ENCODE results near the gene C4B.
"Not testable (repeated sequence)": the region's sequence is repeated elsewhere in the genome, so short reads cannot be mapped to it uniquely, and the experiment has no call there.

C4B gene

DNA sequence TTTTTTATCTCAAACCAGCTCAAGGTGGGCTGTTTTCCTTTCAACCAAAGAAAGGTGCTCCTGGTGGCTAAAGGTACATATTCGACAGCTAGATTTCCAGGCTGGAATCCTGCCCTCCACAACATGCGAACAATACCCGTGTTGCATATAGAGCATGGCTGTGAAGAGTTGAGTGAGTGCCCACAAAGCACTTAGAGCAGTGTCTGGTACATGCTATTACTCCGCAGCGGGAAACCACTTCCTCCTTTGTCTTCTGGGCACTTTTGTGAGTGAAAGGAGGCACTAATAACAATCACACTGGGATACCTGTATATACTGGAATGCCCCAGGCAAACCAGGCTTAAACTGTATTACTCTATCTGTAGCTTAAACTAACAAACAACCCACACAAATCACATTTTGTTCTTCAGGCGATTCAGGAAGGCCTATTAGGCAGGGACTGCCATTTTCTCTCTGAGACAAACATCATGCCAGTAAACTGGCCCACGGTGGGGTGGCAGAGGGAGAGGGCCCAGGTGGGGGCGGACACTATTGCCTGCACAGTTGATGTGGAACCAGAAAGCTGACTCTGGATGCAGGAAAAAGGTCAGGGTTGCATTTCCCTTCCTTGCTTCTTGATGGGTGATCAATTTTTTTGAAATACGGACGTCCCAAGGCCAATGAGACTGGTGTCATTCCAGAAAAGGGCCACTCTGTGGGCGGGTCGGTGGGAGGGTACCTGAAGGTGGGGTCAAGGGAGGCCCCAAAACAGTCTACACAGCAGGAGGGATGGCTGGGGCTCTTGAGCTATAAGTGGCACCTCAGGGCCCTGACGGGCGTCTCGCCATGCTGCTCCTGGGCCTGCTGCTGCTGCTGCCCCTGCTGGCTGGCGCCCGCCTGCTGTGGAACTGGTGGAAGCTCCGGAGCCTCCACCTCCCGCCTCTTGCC, 23.3 kb downstream of the C4B start, which contains the start of gene CYP21A2:
Gene CYP21A2, plus strand, starts transcription at position 818 of the 927 bp plus-strand sequence. Its CDS starts 8 bp downstream, at position 826.
- DNase-seq: not testable (repeated sequence)

DNA sequence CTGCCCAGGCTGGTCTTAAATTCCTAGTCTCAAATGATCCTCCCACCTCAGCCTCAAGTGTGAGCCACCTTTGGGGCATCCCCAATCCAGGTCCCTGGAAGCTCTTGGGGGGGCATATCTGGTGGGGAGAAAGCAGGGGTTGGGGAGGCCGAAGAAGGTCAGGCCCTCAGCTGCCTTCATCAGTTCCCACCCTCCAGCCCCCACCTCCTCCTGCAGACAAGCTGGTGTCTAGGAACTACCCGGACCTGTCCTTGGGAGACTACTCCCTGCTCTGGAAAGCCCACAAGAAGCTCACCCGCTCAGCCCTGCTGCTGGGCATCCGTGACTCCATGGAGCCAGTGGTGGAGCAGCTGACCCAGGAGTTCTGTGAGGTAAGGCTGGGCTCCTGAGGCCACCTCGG, 24.3 kb downstream of the C4B start:
- not testable (repeated sequence) for DNase-seq

- DNase-seq: not testable (repeated sequence)
These were observed 25.0 kb downstream of the C4B start for GRCh38 chr6:32039321-32040274.

DNA sequence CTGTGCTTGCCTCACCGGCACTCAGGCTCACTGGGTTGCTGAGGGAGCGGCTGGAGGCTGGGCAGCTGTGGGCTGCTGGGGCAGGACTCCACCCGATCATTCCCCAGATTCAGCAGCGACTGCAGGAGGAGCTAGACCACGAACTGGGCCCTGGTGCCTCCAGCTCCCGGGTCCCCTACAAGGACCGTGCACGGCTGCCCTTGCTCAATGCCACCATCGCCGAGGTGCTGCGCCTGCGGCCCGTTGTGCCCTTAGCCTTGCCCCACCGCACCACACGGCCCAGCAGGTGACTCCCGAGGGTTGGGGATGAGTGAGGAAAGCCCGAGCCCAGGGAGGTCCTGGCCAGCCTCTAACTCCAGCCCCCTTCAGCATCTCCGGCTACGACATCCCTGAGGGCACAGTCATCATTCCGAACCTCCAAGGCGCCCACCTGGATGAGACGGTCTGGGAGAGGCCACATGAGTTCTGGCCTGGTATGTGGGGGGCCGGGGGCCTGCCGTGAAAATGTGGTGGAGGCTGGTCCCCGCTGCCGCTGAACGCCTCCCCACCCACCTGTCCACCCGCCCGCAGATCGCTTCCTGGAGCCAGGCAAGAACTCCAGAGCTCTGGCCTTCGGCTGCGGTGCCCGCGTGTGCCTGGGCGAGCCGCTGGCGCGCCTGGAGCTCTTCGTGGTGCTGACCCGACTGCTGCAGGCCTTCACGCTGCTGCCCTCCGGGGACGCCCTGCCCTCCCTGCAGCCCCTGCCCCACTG, 25.9 kb downstream of the C4B start:
- DNase-seq: not testable (repeated sequence)

GRCh38 chr6:32041050-32041321, 26.4 kb downstream of the C4B start:
- DNase-seq: not testable (repeated sequence)

DNA sequence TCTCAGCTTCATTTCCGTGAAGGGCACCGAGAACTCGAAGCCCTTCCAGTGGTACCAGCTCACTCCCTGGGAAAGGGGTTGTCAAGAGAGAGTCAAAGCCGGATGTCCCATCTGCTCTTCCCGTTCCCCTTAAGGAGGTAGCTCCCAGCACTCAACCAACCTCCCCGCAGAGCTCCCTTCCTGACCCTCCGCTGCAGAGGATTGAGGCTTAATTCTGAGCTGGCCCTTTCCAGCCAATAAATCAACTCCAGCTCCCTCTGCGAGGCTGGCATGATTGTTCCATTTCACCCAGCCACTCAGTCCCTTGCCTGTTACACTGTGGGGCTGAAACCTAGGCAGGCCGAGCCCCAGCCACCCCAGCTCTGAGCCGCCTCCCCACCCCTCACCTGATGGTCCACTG, 26.8 kb downstream of the C4B start:
- DNase-seq: not testable (repeated sequence)

- not testable (repeated sequence) for DNase-seq
These were observed 27.7 kb downstream of the C4B start for GRCh38 chr6:32042276-32042675.

DNA sequence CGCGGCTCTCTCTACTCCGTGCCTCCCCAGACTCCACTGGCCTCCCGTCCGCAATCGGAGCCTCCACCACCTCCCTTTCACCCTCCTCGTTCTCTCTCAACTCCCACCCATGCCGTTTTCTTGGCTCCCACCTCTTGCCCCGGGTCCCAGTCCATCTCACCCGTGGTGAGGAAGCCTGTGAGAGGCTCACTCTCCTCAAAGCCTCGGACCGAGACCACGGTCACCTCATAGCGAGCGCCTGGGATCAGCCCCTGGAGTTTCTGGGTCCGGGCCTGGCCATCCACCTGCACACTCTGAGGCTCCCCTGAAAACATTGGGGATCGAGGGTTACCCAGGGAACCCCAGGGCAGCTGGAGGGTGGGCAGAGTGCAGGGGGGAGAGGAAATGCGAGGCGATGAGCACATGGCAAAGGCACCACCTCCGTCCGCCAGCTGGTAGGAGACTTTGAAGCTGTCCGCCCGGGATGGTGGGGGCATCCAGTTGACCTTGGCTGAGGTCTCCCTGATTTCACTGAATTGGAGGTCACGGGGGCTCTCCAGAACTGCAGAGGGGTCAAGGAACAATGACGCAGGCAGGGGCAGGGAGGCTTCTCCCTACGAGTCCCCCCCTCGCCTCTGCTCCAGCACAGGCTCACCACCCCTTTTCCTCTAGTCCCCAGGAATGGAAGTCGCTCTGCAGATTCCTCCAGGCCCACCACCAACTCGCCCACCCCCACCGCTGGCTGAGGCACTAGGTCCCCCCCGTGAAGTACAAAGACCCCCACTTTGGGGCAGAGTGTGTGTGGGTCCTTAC, 29.2 kb downstream of the C4B start:
- DNase-seq: not testable (repeated sequence)

DNA sequence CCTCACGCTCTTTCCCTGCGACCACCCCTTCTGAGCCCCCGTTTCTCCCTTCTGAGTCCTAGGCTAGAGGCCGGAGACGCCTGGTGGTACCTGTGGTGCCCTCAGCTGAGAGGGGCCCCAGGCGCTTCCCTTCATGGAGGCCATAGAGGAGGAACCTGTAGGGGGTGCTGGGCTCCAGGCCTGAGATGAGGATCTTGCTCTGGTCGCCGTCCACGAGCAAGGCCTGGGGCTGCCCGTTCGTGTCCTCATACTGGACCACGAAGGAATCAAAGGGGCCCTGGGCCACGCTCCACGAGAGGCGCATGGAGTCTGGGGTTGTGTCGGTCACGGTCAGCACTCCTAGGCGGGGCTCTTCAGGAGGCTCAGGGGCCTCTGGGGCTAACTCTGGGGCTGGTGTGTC, 30.3 kb downstream of the C4B start:
- not testable (repeated sequence) for DNase-seq

DNA sequence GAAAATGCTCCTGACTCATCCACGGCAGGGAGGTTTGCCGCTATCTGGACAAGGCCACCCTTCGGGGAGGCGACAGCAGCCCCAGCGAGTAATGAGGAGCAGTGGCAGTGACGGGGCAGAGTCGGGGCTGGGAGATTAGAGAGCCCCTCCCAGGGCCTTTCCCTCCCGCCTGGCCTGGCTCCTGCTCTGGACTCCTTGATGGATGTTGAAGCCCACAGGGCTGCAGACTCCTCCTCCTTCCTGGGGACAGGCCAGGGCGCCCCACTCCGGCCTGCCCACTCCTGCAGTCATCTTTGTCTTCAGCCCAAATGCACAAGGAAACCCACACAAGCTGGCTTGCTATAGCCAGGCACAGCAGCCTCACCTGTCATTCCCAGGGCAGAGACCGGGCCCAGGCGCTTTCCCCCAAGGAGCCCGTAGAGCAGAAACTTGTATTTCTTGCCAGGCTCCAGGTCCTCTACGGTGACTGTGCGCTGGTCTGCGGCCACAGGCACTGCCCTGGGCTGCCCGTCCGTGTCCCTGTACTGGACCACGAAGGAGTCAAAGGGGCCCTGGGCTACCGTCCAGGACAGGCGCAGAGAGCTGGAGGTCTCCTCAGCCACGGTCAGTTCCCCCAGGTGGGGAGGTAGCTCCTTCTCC, 31.3 kb downstream of the C4B start:
- no peak for DNase-seq

- DNase-seq: no peak
These were observed 32.0 kb downstream of the C4B start for GRCh38 chr6:32046450-32047083.

GRCh38 chr6:32047084-32047478, 32.5 kb downstream of the C4B start:
- DNase-seq: no peak

- no peak for DNase-seq
These were observed 32.9 kb downstream of the C4B start for GRCh38 chr6:32047539-32047854.

DNA sequence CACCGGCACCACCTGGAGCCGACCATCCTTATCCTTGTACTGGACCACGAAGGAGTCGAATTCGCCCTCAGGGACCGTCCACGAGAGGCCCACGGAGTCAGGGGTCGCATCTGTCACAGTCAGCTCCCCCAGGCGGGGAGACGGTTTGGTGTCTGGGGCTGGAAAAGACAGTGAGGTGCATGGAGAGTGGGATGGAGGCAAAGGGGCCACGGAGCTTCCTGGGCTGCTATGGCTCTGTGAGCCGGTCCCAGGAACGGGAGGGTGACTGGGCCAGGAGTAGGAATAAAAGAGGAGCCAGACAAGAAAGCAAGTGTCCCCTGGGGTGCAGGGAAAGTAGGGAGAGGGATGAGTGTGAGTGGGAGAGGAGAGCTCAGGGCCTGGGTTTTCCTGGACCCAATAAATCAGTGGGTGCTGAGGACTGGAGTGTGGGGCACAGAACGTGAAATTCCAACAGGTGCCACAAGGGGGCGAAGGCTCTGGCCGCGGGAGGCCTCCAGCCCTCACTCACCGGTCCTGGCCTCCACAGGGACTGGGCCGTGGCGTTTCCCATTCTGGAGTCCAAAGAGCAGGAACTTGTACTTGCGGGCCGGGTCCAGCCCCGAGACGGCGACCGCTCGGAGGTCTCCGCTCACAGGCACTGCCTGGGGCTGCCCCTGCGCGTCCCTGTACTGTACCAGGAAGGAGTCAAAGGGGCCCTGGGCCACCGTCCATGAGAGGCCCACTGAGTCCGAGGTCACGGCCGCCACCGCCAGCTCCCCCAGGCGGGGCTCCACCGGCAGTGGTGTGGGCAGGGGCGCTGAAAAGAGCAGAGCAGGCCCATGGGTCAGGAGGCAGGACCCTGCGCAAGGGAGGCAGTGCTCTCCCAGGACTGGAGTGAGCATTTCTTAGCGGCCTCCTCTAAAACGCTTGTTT, 33.5 kb downstream of the C4B start:
- peak; percentile 28 for DNase-seq

DNA sequence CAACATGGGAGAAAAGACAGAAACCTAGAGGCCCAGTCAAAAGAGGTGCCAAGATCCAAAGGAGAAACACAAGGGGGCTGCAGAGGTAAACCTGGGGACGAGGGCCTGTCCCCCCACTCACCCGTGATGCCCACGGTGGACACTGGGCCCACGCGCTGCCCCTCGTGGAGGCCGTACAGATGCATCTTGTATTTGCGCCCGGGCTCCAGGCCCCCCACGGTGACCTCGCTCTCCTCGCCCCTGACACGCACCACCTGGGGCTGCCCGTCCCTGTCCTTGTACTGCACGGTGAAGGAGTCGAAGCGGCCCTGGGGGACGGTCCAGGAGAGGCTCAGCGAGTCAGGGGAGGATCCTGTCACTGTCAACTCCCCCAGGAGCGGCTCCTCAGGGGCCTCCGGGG, 34.6 kb downstream of the C4B start:
- not testable (repeated sequence) for DNase-seq

GRCh38 chr6:32049736-32050135, 35.1 kb downstream of the C4B start:
- not testable (repeated sequence) for DNase-seq

GRCh38 chr6:32050562-32050961, 36.0 kb downstream of the C4B start:
- DNase-seq: no peak

GRCh38 chr6:32052626-32053025, 38.0 kb downstream of the C4B start:
- not testable (repeated sequence) for DNase-seq

DNA sequence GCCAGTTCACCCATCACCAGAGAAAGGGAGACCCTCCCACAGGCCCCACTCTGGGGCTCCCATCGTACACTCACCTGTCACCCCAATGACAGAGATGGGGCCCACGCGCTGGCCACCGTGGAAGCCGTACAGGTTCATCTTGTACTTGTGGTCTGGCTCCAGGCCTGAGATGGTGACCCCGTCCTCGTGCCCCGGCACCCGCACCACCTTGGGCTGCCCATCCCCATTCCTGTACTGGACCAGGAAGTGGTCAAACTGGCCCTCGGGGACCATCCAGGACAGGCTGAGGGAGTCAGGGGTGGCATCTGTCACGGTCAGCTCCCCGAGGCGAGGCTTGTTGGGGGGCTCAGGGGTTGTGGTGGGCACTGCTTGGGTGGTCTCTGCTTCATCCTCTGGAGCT, 38.7 kb downstream of the C4B start:
- DNase-seq: not testable (repeated sequence)

- not testable (repeated sequence) for DNase-seq
These were observed 41.2 kb downstream of the C4B start for GRCh38 chr6:32055756-32056155.

Data from NK-92 treated with Interleukin-12 subunit alpha and Interleukin-12 subunit beta, amount 100 ng/mL, for 24 hours (cell line).